ENCODE measurements around the gene CCDC80.

DNA sequence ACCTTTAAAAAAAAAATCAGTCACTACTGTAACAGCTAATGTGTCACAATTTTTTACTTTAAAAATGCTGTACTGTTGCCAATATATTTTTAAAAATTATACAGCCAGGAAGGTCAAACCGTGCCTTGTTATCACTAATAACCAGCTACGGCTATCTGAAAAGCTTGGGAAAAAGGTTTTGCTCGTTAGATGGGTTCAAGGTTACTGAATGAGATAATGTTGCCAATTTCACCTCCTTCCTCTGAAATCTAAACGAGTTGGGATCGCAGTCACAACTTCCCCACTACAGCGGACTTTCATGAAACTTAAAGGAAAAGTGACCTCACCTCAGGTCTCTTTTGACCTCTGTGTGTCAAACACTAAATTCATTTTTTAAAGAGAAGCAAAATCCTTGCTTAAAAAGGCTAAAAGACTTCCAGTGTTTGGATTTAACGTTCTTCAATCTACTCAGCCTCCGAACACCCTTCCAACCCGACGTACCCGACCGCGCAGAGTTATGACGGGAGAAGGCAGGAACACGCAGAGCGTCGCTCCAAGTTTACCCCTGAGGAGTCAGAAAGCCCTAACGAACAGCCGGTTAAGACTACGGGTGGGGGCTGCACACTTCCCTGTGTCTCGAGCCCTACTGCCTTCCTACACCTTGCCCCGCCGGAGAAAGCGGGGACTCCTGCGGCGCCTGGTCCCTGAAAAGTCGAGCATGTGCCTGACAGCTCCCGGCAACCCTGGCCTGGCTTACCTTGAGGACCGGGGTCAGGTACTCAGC is 80.0 kb downstream of the CCDC80 start:
- TF ChIP-seq, protein P1, sequence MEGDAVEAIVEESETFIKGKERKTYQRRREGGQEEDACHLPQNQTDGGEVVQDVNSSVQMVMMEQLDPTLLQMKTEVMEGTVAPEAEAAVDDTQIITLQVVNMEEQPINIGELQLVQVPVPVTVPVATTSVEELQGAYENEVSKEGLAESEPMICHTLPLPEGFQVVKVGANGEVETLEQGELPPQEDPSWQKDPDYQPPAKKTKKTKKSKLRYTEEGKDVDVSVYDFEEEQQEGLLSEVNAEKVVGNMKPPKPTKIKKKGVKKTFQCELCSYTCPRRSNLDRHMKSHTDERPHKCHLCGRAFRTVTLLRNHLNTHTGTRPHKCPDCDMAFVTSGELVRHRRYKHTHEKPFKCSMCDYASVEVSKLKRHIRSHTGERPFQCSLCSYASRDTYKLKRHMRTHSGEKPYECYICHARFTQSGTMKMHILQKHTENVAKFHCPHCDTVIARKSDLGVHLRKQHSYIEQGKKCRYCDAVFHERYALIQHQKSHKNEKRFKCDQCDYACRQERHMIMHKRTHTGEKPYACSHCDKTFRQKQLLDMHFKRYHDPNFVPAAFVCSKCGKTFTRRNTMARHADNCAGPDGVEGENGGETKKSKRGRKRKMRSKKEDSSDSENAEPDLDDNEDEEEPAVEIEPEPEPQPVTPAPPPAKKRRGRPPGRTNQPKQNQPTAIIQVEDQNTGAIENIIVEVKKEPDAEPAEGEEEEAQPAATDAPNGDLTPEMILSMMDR (IDR thresholded peaks at IDR 0.05) = no peak
- TF ChIP-seq POLR2A (IDR thresholded peaks at IDR 0.05) = no peak

Data from heart left ventricle (tissue), 13 donors.